ENCODE measurements around the gene SUMF1.

SUMF1 gene

DNA sequence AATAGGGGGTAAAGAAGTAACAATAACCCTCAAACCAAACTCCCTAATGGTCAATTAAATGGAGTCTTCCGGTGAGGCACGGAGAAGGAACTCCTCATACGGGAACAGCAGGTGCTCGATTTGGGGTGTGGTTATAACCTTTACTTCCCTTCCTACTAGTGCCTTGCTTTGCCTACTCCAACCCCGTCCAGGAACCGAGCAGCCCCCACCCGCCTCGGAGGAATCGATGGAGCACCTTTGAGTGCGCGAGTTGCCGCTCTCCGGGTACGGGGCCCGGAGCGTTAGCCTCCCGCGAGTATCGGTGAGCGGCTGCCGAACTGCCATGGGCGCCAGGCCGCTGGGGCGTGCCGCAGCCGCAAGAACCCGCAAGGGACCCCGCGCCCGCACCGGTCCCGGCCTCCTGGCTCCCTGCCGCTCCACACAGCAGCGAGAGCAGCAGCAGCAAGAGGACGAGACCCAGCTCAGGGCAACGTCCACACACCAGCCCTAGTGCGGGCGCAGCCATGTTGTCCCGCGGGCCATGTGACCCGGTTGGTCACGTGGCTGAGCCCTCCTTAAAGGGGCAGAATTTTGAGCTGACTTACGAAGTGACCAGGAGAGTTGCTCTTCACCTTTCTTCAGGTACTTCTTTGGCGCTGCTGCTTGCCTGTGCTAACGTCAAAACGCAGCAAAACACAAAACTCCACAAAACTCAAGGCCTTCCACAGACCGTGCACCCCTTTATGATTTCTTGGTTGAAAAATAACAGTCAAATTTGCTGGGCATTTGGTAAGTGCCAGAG is at the start of gene SUMF1:
Gene SUMF1, minus strand, starts transcription at position 529 of the 781 bp plus-strand sequence. Its CDS starts 24 bp downstream, at position 505.
- peak; percentile 77 to 80 for DNase-seq

DNA sequence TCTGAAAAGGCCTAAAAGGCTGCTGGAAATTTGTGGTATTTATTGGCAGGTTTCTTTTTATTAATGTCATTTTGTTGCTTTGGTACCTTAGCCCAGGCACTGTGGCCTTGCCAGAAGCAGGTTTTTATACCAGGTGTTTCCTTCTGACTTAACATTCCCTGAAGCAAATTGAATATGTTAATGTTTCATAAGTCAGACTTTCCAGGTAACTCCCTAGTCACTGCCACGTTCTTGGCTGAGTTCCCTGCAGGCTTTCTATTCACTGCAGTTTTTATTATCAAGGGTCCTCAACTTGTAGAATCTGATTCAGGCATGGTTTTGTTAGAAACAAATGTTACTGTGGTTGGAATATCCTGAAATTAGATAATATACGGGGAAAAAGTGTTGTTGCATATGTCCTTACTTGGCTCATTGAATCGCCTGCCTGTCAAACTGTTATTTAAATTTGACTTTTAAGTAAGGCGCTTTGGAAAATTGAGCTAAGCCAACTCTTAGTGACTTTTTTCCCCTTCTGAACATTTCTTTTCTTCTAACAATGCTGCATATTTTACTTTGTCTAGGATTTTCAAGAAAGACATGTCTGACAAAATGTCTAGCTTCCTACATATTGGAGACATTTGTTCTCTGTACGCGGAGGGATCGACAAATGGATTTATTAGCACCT is 49.0 kb upstream of the SUMF1 start:
- no peak for DNase-seq

GRCh38 chr3:4514916-4515315 is 47.8 kb upstream of the SUMF1 start:
- DNase-seq, result no peak

- no peak for DNase-seq
These were observed 47.3 kb upstream of the SUMF1 start for GRCh38 chr3:4514321-4514720.

GRCh38 chr3:4512895-4513616 is 46.0 kb upstream of the SUMF1 start:
- DNase-seq, result no peak

DNA sequence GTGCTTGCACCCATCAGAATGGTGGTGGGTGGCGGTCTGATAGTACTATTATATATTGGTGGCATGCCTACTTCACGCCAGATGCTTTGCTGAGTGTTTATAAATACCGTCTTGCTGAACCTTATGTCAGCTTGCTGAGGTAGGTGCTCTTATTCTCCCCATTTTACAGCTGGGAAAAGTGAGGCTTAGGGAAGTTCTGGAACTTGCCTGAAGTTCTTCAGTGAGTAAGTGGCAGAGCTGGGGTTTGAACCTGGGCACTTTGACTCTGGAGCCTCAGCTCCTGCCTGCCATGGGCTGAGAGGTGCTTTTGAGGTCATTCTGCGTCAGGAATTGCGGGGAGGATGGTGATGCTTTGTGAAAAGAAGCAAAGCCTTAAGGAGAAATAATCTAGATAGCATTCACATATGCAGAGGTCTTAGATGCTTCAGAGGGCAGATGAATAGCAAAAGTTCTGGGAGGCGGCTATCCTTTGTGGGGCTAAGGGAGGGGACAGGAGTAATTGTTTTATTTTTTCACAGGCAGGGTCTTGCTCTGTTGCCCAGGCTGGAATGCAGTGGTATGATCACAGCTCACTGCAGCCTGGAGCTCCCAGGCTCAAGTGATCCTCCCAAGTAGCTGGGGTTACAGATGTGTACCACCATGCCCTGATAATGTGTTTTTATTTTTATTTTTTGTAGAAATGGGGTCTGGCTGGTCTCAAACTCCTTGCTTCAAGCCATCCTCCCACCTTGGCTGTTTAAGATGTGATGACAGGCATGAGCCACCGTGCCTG is 44.6 kb upstream of the SUMF1 start:
- DNase-seq, result no peak

- DNase-seq, result no peak
These were observed 43.1 kb upstream of the SUMF1 start for GRCh38 chr3:4509983-4510755.

GRCh38 chr3:4509043-4509442 is 42.0 kb upstream of the SUMF1 start:
- no peak for DNase-seq

- DNase-seq, result no peak
These were observed 41.2 kb upstream of the SUMF1 start for GRCh38 chr3:4508048-4508981.

DNA sequence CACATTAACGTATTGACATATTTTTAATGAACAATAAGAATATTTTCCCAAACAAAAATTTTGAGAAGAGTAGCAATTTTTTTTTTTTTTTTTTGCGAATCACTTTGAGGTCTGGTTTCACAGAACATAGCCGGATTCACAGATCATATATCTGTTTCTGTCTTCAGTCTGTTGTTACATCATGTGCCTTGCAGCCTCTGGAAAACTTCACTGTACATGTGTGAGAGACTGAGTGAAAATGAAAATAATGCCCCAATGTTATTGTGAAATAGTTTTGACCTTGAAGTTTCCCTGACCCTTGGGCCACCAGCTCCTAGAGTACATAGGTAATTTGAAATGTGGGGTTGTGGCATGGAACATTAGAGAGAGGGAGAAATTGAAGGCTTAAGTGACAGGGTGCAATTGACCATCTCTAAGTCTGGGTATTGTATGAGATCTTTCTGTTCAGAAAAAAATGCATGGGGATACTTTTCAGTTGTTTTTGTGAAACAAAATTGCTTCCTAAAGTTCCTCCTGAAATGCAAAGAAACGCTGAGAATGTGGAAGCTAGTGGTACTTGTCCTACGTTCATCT is 40.0 kb upstream of the SUMF1 start:
- DNase-seq, result no peak

DNA sequence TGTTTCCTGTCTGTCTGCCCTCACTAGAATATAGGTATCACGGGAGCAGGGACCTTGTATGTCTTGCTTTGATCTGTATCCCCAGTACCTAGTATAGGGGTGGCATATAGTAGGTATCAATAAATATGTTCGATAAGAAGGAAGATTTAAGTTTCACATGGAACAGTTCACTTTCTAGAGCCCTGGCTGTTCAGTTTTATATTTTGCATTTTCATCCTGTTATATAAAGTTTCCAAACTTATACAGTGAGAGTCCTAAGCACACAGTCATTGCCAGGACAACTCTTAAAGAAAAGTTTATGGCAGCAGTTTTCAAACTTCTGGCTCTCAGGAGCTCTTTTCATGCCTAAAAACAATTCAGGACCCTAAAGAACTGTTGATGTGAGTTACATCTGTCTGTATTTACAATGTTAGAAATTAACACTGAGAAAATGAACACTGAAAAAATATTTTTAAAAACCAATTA is 39.5 kb upstream of the SUMF1 start:
- no peak for DNase-seq

DNA sequence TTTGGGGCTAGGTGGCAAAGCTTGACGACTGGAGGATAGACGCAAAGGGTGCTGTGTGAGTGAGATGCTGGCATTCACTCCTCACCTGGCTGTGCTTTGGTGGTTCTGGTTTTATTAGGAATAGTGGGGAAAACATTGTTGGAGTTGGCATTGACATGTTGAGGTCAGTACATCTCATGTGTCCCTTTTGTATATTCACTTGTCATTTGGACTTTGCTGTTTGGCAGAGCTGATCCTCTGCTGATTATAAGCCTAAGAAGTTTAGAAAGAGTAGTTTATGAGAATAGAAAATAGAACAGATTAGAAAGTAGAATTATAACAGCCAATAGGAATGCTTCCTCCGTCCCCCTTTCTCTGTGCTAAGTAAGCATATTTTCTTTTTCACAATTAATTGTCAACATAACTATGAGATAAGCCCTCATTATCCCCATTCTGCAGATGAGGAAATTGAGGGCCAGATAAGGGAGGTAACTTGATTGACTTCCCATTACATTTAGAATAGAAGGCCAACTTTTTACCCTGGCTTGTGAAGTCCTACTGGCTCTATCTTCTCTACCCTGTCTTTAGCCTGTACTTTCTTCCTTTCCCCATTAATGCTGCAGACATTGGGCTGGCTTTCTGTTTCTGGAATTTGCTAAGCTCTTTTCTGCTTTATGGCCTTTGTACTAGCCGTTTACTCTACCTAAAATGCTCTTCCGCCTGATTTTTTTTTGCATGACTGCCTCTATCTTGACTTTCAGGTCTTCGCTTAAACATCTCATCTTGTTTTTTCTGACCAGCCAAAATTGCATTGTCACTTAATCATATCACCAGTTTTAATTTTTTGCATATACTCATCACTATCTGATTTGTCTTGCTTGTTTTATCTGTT is 38.9 kb upstream of the SUMF1 start:
- no peak for DNase-seq

DNA sequence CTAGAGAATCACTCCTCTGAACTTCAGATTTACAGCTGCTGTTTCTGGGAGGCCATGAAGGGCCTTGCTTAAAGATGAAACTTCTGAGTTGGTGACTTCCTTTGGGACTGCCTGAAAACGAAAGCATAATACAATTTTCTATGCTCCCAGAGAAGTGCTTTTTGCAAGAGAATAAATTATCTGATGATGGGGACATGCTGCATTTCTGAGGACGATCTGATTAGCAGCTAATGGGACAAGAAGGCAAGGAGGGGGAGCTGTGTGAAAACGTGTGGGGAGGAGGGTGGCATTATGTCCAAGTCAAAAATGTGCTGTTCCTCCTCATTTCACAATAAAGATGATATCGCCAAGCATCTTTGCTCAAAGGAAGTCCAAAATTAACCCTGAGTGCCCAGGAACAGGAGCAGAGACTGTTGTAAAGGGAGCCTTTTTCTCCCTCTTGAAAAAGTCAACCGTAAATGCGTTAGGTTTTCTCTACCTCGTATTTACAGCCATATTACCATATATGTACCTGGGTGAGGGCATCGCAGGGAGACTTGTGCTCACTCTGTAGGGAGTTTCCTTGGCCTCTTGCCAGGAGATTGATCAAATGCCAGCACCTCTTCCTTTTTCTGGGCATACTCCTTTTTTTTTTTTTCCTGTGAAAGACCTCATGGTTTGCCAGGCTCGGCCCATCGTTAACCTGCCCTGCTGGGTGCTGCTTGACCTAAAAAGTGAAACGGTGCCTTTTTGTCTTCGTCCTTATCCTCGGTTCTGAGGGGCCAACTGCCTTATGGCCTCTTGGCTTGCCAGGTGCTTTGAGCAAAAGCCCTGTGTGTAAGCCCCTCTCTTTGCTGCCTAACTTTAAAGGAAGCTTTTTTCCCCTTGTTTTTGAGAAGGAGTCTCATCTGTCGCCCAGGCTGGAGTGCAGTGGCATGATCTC is 37.5 kb upstream of the SUMF1 start:
- DNase-seq, result no peak

DNA sequence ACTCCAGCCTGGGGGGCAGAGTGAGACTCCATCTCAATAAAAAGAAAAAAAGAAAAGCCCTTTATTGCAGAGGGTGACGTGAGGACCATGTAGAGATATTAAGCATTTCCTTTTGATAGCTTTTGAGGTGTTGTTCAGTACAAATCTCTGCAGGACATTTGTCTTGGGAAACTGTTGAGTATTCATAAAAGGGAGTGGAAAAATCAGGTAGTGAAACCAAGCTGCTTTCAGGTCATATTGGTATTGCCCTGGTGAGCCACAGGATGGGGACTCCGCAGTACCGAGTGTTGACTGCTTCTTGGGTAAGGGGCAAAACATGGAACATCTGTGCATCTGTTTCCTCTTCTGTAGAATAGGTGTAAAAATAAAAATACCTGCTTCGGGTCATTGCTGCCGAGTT is 36.0 kb upstream of the SUMF1 start:
- DNase-seq, result no peak

DNA sequence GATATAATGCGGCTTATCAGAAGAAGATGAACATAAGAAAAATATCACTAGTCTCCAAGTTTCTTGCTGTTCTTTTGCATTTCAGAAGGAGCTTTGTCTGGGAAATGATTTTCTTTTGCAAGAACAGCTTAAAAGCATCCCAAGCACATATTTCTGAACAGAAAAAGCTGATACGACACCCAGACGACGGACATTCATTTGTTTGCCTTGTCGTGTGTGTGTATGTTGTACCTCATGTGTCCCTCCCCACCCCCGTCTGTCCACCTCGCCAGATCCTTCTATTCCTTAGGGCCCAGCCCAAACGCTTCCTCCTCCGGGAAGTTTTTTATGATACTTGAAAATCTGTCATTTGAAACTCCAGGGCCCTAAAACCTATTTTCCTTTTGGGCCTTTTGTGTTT is 34.9 kb upstream of the SUMF1 start:
- DNase-seq, result no peak

- DNase-seq, result no peak
These were observed 34.4 kb upstream of the SUMF1 start for GRCh38 chr3:4501437-4501836.

DNA sequence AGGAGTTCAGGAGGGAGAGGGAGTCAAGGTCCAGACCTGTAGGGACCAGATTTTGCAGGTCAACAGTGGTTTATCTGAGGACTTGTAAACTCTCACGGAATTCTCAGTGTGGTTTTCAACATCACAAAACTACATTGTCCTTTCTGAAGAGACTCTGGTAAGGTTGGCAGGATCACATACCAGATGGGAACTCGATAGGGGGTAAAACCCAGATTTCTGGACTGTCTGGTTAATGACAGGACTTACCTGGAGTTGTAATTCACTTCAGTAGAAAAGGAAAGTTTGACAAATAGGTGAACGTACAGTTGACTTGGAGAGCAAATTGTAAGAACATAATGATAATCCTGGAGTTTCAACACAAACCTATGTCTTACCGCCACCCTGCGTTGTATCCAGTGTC is 31.4 kb upstream of the SUMF1 start:
- no peak for DNase-seq

- DNase-seq, result no peak
These were observed 30.8 kb upstream of the SUMF1 start for GRCh38 chr3:4497843-4498324.
